ENCODE results near the gene ARAP1. TPM values are rescaled to one million over a fixed set of nuclear protein-coding genes. Genes with fewer than 3 reads are reported as not detected.

The ARAP1 gene
- total RNA-seq, 4 donors from 2014 or later, result 18.3 to 52.0 (median 26.0) TPM

- Histone ChIP-seq H3K36me3 (no peaks in the 10 kb centered on the region), H3K4me1 (no peaks in the 10 kb centered on the region), H3K27me3 (peaks cover 53 to 58% (median 55%) of the 10 kb centered on the region in 3 donors), H3K4me3 (no peak overlapping the region), H3K27ac (no peak overlapping the region), H3K9me3 (no peaks in the 10 kb centered on the region)
- ATAC-seq (no peak), DNase-seq (no peak)
- in situ Hi-C loops (cut with MboI; ENCODE audit: low sequenced_read_pairs in 4 of 4), result loop anchor here in 1 of 4 donors (10.0 kb wide), 1 partner anchor 199 kb away; no protein-coding TSS in a partner anchor
- intact Hi-C loops (cut with DNase I; ENCODE audit: low total_unique reads), result no loop called here
- TF ChIP-seq CTCF (IDR thresholded peaks at IDR 0.05 in 4 of 5, conservative IDR thresholded peaks at IDR 0.05 in 1 of 5) (no peak), POLR2A (IDR thresholded peaks at IDR 0.05) (no peak)
Observed at GRCh38 chr11:72673284-72673942, 78.8 kb downstream of the ARAP1 start.

- intact Hi-C loops (cut with DNase I; ENCODE audit: low total_unique reads) (no loop called here), in situ Hi-C loops (cut with MboI; ENCODE audit: low sequenced_read_pairs in 4 of 4) (loop anchor here in 1 of 4 donors (10.0 kb wide), 1 partner anchor 198 kb away; no protein-coding TSS in a partner anchor)
- DNase-seq, result no peak
- H3K4me3 ChIP-seq, result no peak overlapping the region
- peaks cover 46 to 52% (median 48%) of the 10 kb centered on the region in 3 donors for H3K27me3 ChIP-seq
- ATAC-seq, result no peak
- TF ChIP-seq POLR2A (IDR thresholded peaks at IDR 0.05), result no peak
- no peaks in the 10 kb centered on the region for H3K36me3 ChIP-seq
- H3K27ac ChIP-seq, result no peak overlapping the region
- H3K9me3 ChIP-seq, result no peaks in the 10 kb centered on the region
- H3K4me1 ChIP-seq, result no peaks in the 10 kb centered on the region
Observed at GRCh38 chr11:72672597-72673238, 79.5 kb downstream of the ARAP1 start.

- in situ Hi-C loops (cut with MboI; ENCODE audit: low sequenced_read_pairs in 4 of 4) (loop anchor here in 1 of 4 donors (10.0 kb wide), 1 partner anchor 197 kb away; no protein-coding TSS in a partner anchor), intact Hi-C loops (cut with DNase I; ENCODE audit: low total_unique reads) (no loop called here)
- H3K27ac ChIP-seq, result no peak overlapping the region
- no peaks in the 10 kb centered on the region for H3K9me3 ChIP-seq
- peaks cover 33 to 39% (median 35%) of the 10 kb centered on the region in 3 donors for H3K27me3 ChIP-seq
- DNase-seq, result no peak
- no peak for ATAC-seq
- H3K36me3 ChIP-seq, result no peaks in the 10 kb centered on the region
- no peak overlapping the region for H3K4me3 ChIP-seq
- H3K4me1 ChIP-seq, result no peaks in the 10 kb centered on the region
- no peak for TF ChIP-seq CTCF (IDR thresholded peaks at IDR 0.05 in 4 of 5, conservative IDR thresholded peaks at IDR 0.05 in 1 of 5)
- TF ChIP-seq POLR2A (IDR thresholded peaks at IDR 0.05), result no peak
Observed at GRCh38 chr11:72671152-72672099, 80.8 kb downstream of the ARAP1 start.

GRCh38 chr11:72670041-72670440 is 82.2 kb downstream of the ARAP1 start:
- peaks cover 21 to 27% (median 21%) of the 10 kb centered on the region in 3 donors for H3K27me3 ChIP-seq
- in situ Hi-C loops (cut with MboI; ENCODE audit: low sequenced_read_pairs in 4 of 4) (loop anchor here in 1 of 4 donors (10.0 kb wide), 1 partner anchor 195 kb away; no protein-coding TSS in a partner anchor), intact Hi-C loops (cut with DNase I; ENCODE audit: low total_unique reads) (no loop called here)
- H3K36me3 ChIP-seq, result no peaks in the 10 kb centered on the region
- H3K4me1 ChIP-seq, result no peaks in the 10 kb centered on the region
- TF ChIP-seq POLR2A (IDR thresholded peaks at IDR 0.05) (no peak), CTCF (IDR thresholded peaks at IDR 0.05 in 4 of 5, conservative IDR thresholded peaks at IDR 0.05 in 1 of 5) (no peak)
- no peak for ATAC-seq
- H3K9me3 ChIP-seq, result no peaks in the 10 kb centered on the region
- no peak overlapping the region for H3K4me3 ChIP-seq
- DNase-seq, result no peak
- no peak overlapping the region for H3K27ac ChIP-seq

Measured in gastrocnemius medialis (tissue), 4 donors.